Measurements from ENCODE around the gene NTRK3.

The NTRK3 gene

GRCh38 chr15:88299497-88299896 is 43.0 kb upstream of the NTRK3 start:
- no peak for DNase-seq (ENCODE audit: low read depth)
- no peak overlapping the region for H3K4me3 ChIP-seq (ENCODE audit: low read depth, low read length)
- TF ChIP-seq CTCF (IDR thresholded peaks at IDR 0.05; ENCODE audit: control insufficient read depth, extremely low read depth, insufficient read depth), result no peak

DNA sequence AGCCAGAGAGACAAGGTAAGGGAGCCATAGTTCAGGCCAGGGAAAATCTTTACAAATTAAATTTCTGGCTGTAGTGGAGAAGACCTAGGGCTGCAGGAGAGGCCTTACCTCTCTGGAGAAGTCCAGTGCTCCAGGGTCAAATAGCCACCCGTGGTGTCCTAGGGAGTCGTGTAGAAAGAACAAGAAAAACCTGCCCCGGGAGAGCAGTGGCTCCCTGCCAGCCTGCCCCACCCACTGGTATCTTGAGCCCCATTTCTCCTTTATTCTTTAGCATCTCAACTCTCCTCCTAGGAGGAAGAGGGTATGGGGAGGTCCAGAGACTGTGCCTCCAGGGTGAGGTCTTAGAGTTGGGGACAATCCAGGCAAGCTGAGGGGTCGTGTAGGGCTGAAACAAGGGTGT is 32.1 kb upstream of the NTRK3 start:
- DNase-seq (ENCODE audit: low read depth), result no peak
- TF ChIP-seq CTCF (IDR thresholded peaks at IDR 0.05; ENCODE audit: control insufficient read depth, extremely low read depth, insufficient read depth), result no peak
- no peak overlapping the region for H3K4me3 ChIP-seq (ENCODE audit: low read depth, low read length)

GRCh38 chr15:88288206-88288605 is 31.7 kb upstream of the NTRK3 start:
- no peak for TF ChIP-seq CTCF (IDR thresholded peaks at IDR 0.05; ENCODE audit: control insufficient read depth, extremely low read depth, insufficient read depth)
- DNase-seq (ENCODE audit: low read depth), result no peak
- H3K4me3 ChIP-seq (ENCODE audit: low read depth, low read length), result no peak overlapping the region

DNA sequence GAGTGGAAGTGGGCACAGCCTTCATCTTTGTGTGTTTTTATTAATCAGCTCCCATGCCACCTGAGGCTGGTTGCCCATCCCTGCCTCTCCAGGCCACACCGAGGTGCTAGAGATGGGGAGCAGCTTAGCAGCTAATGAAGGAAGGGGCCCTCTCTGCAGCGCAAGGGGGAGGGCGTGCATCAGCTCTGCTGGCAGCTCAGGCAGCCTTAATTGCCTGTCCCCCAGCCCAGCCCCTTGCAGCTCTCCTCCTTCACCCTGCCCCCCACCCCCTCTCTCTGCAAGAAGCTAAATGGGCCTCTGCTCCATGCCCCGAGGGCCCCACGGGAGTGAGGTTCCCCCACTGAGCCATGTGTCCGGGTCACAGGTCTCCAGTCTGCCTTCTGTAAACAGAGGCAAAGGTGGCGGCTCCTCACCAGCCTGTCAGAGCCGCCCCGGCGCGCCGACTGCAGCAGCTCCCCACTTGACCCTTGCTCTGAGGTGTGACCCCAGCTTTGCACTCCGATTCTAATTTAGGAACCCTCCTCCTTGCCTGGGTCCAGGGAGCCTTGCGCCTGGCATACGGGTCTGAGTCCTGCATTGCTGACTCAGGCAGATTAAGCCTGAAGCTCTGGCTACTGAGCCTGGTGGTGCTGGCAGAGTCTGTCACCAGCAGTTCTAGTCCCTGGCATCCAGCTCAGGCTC is 27.9 kb upstream of the NTRK3 start:
- DNase-seq (ENCODE audit: low read depth), result no peak
- TF ChIP-seq CTCF (IDR thresholded peaks at IDR 0.05; ENCODE audit: control insufficient read depth, extremely low read depth, insufficient read depth), result no peak
- H3K4me3 ChIP-seq (ENCODE audit: low read depth, low read length), result no peak overlapping the region

- no peak overlapping the region for H3K4me3 ChIP-seq (ENCODE audit: low read depth, low read length)
- no peak for DNase-seq (ENCODE audit: low read depth)
- no peak for TF ChIP-seq CTCF (IDR thresholded peaks at IDR 0.05; ENCODE audit: control insufficient read depth, extremely low read depth, insufficient read depth)
Measured at GRCh38 chr15:88282614-88283013, 26.1 kb upstream of the NTRK3 start.

- no peak for DNase-seq (ENCODE audit: low read depth)
- no peak for TF ChIP-seq CTCF (IDR thresholded peaks at IDR 0.05; ENCODE audit: control insufficient read depth, extremely low read depth, insufficient read depth)
- no peak overlapping the region for H3K4me3 ChIP-seq (ENCODE audit: low read depth, low read length)
Measured at GRCh38 chr15:88276821-88277410, 20.4 kb upstream of the NTRK3 start.

DNA sequence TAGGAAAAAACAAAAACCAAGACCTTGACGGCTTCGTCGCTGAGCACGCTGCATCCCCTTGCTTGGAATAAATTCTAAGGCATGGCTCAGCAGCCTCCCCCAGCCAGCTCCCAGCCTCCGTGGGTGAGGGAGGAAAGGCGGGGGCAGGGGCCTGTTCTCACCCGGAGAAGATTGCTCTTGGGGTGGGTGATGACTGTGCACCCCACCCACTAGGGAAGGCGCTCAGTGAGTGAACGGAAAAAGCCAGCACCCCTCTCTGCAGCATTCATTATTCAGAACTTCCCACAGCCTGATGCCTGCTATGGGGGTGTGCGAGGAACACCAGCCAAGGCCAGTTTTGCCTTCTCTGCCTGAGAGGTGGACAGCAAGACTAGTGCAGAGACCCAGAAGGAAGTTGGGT is 19.3 kb upstream of the NTRK3 start:
- TF ChIP-seq CTCF (IDR thresholded peaks at IDR 0.05; ENCODE audit: control insufficient read depth, extremely low read depth, insufficient read depth), result no peak
- no peak for DNase-seq (ENCODE audit: low read depth)
- no peak overlapping the region for H3K4me3 ChIP-seq (ENCODE audit: low read depth, low read length)
